ENCODE results near the gene MYRIP.
"Not testable (repeated sequence)": the region's sequence is repeated elsewhere in the genome, so short reads cannot be mapped to it uniquely, and the experiment has no call there.

The MYRIP gene

GRCh38 chr3:39808467-39809180 lies 785 bp upstream of the MYRIP start:
- no peak for DNase-seq

GRCh38 chr3:39809995-39810595 lies 686 bp downstream of the MYRIP start:
- no peak for DNase-seq

GRCh38 chr3:39810647-39811161 lies 1.3 kb downstream of the MYRIP start:
- no peak for DNase-seq

GRCh38 chr3:39811561-39811960 lies 2.2 kb downstream of the MYRIP start:
- no peak for DNase-seq

DNA sequence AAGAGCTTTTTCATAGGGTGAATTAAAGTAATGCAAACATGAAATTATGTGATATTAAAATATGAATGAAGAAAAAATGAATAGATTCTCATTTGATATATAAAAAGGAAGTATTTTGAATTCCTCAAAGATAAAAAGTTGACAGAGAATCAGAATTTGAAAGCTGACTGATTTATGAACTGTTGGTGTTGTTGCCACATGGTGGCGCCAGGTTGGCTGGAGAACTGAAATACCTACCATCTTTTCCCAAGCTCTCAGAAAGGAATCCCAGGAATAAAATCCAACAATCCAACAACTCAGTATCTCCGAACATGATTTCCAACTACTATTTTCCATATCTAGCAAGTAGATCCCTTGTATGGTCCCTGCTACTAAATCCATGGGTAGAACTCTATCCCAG lies 3.1 kb downstream of the MYRIP start:
- no peak for DNase-seq

GRCh38 chr3:39814007-39814406 lies 4.6 kb downstream of the MYRIP start:
- DNase-seq = no peak

DNA sequence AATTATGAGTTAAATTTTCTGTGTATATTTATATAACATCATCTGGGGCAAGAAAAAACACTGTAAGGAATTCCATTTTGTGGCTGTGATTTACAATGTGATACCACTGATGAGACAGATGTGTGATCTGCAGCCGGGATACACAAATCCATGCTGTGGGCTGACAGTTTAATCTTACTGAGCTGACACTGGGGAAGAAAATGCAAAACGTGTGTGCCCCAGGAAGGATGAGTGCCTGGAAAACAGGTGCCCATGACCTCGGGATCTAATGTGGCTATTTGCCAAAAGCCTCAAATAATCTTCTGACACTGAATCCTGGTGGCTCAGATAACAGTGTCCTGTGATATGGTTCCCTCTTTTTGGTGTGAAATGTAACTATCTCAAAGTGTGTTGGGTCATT lies 10.5 kb downstream of the MYRIP start:
- no peak for DNase-seq

DNA sequence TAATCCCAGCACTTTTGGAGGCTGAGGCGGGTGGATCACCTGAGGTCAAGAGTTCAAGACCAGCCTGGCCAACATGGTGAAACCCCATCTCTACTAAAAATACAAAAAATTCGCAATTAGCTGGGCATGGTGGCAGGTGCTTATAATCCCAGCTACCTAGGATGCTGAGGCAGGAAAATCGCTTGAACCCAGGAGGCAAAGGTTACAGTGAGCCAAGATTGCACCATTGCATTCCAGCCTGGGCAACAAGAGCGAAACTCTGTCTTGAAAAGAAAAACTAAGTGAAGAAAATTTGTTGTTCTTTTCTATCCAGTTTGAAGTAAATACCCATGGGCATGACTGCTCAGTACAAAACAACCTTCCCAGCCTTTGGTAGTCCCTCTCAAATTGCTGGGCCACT lies 24.4 kb downstream of the MYRIP start:
- not testable (repeated sequence) for DNase-seq

DNA sequence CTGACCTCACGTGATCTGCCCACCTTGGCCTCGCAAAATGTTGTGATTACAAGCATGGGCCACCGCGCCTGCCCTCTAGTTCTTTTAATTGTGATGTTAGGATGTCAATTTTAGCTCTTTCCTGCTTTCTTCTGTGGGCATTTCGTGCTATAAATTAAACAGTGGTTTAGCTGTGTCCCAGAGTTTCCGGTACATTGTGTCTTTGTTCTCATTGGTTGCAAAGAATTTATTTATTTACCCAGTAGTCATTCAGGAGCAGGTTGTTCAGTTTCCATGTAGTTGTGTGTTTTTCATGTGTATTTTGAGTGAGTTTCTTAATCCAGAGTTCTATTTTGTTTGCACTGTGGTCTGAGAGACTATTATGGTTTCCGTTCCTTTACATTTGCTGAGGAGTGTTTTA lies 30.1 kb downstream of the MYRIP start:
- no peak for DNase-seq

DNA sequence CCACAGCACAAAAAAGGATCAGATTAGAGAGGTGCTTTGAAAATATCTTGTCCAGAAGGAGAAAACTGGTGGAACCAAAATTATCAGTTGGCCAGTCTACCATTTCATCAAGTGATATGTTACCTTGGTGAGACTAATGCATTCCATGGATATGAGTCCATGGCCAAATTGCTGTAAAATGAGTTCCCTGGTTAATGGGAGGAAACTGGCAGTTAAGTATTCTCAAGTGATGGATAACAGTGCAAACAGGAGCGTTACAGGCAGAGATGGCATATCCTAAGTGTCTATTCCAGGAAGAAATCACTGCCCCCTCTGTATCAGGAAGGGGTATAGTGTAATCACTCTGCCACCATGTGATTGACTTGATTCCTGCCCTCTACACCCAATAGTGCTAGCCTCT lies 34.0 kb downstream of the MYRIP start:
- no peak for DNase-seq

- no peak for DNase-seq
Observed at GRCh38 chr3:39848365-39848764, 39.0 kb downstream of the MYRIP start.

DNA sequence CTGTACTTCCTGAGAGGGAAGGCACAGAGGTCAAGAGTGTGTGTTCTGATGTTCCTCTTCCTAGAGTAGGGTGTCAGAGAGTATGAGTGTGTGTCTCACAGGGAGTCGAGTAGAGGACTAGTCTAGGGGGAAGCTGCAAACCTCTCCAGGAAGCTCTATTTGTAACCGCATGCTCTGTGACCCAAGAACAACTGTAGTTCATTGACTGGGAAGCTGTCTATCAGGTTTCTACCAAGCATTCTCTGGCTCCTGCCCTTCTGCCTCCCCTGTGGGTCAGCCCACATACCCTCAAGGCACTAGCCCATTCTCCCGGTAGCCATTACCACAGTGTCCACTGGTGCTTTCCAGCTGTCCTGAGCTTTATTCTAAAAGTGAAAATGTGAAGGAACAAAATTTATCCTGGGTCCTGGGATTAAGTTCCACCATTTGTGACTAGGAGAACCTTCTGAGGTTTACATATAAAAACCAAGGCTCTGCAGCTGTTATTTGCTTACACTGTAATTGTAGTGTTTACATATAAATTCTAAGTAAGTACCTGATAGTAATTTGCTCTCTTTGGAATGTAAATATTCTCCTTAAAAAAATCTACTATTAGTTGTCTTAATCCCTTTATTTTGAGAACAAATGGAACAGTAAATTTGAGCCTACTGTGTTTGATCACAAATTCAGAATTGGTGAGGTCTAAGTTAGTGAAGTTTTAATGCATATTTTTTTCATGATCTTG lies 40.7 kb downstream of the MYRIP start:
- no peak for DNase-seq

GRCh38 chr3:39850716-39851032 lies 41.3 kb downstream of the MYRIP start:
- DNase-seq = no peak

DNA sequence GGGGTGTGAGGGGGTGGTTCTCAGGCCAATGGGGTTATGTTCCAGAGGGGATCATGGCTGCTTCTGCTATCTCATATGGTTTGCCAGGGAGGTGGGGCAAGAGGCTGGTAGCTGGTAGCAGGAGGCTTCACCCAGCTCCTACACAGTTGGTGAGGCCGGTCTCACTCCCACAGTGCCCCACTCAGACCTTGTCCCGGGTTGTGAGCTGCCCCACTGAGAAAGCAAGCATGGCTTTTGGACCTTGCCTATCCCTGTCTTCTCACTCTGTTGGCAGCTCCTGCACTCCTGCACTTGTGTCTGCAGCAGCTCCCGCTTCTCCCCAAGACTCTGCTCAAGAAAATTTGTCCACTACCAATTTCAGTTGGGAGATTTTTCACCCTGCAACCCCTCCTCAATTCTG lies 46.1 kb downstream of the MYRIP start:
- no peak for DNase-seq

DNA sequence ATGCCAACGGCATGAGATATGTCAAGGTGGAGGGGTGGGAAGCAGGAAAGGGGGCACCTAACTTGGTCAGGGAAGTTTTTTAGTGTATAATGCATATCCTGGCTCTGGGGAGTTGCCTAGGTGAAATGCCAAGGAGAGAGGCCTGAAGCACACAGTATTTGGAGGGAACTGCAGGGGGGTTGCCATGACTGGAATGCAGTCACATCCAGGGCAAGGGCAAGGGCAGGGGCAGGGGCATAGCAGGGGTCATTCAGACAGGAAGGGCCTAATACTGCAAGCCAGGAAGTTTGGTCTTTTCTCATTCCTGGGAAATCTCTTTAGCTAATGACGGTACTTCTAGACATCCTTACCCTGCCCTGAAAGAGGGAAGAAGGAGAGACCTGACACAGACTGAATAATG lies 60.5 kb downstream of the MYRIP start:
- DNase-seq = no peak

DNA sequence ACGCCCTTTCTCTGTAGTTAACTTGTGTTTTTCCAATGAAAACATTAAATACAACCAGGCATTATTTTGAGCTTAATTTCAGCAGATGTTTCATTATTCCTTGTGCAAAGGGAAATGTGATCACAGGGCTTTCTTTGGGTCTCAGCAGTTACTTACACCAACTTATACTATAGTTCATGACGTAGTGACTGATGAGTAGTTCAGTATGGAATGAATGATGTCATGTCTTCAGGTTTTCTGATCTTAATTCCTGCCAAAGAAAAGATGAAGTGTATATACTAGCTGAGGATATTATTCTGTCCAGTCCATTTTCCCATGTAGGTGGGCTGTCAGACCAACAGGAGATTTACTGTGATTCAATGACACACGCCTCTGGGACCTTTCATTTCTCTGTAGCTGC lies 61.3 kb downstream of the MYRIP start:
- DNase-seq = no peak

- DNase-seq = no peak
Observed at GRCh38 chr3:39879581-39879980, 70.2 kb downstream of the MYRIP start.

- DNase-seq = no peak
Observed at GRCh38 chr3:39882111-39882510, 72.7 kb downstream of the MYRIP start.

- no peak for DNase-seq
Observed at GRCh38 chr3:39892068-39892467, 82.7 kb downstream of the MYRIP start.

DNA sequence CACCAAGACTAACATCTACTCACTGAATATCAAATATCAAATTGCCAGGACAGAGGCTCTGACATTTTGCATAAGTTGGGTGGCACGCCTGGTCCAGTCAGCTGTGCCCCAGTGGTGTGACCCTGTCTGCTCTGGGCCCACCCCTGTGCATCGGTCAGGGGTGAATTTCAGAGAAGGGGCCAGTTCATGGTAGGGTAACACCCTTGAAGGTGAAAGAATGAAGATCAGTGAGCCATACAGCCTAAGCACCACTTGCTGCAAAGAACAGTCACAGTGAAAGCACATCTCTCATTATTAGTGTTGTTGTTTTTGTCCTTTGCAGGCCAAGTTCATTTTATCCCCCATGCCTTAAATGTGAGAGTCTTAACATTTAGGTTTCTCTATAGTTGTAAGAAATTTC lies 86.8 kb downstream of the MYRIP start:
- no peak for DNase-seq

- no peak for DNase-seq
Observed at GRCh38 chr3:39900462-39901002, 91.1 kb downstream of the MYRIP start.

DNA sequence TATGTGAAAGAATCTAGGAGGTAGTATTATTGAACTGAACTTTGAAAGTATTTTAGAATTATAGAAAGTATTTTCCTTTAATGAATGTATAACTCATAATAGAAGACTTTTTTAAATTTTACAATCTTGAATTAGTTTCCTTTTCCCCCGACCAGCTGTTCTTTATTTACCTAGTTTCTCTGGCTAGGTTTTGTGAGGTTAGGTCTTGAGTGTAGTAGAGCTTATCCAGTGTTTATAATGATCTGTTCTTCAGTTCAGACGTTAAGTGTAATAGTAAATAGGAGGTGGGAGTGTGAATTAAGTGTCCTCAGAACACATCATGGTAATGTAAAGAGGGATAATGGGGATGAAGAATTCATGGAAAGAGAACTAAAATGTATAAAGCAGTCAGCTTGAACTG lies 93.8 kb downstream of the MYRIP start:
- no peak for DNase-seq

GRCh38 chr3:39905788-39906187 lies 96.4 kb downstream of the MYRIP start:
- DNase-seq = no peak

GRCh38 chr3:39907981-39908380 lies 98.6 kb downstream of the MYRIP start:
- no peak for DNase-seq

Measured in activated CD4-positive, alpha-beta T cell treated with anti-CD3 and anti-CD28 coated beads, Interleukin-2, amount 50 U/mL, for 1 hour (primary cell).